ENCODE measurements around the gene GFY.

The GFY gene

GRCh38 chr19:49407482-49408015 lies 17.6 kb upstream of the GFY start:
- no peaks in the 10 kb centered on the region for H3F3A ChIP-seq (ENCODE audit: insufficient read depth, low read length)
- no peaks in the 10 kb centered on the region for H3K27me3 ChIP-seq (ENCODE audit: insufficient read depth, low read length)
- no peaks in the 10 kb centered on the region for H3K9me2 ChIP-seq (ENCODE audit: low read depth, low read length)
- H3K4me3 ChIP-seq (ENCODE audit: low read depth, low read length, poor library complexity, severe bottlenecking): no peak overlapping the region
- H3K4me2 ChIP-seq (ENCODE audit: low read length): no peak overlapping the region
- H3K9ac ChIP-seq (ENCODE audit: low read length): no peak overlapping the region
- H3K27ac ChIP-seq (ENCODE audit: low read depth, low read length, poor library complexity, severe bottlenecking): no peak overlapping the region
- H3K36me3 ChIP-seq (ENCODE audit: insufficient read depth, low read length): no peaks in the 10 kb centered on the region
- peaks cover 46% of the 10 kb centered on the region for H3K4me1 ChIP-seq (ENCODE audit: insufficient read depth, low read length, severe bottlenecking)
- no peaks in the 10 kb centered on the region for H3K79me2 ChIP-seq (ENCODE audit: insufficient read depth, low read length)
- no peaks in the 10 kb centered on the region for H4K20me1 ChIP-seq (ENCODE audit: insufficient read depth, low read length)
- TF ChIP-seq CTCF (IDR thresholded peaks at IDR 0.05; ENCODE audit: low read length) (no peak), EZH2 (IDR thresholded peaks at IDR 0.05; ENCODE audit: borderline replicate concordance, low read length) (no peak)
- no peaks in the 10 kb centered on the region for H3K9me3 ChIP-seq (ENCODE audit: low read length)
- H2AFZ ChIP-seq (ENCODE audit: low read length): no peak overlapping the region

- Histone ChIP-seq H3K36me3 (ENCODE audit: insufficient read depth, low read length) (no peaks in the 10 kb centered on the region), H3K4me2 (ENCODE audit: low read length) (peak overlapping the region; percentile 53), H3K27ac (ENCODE audit: low read depth, low read length, poor library complexity, severe bottlenecking) (peak overlapping the region; percentile 72), H3K4me1 (ENCODE audit: insufficient read depth, low read length, severe bottlenecking) (peaks cover 33% of the 10 kb centered on the region), H3F3A (ENCODE audit: insufficient read depth, low read length) (no peaks in the 10 kb centered on the region), H2AFZ (ENCODE audit: low read length) (no peak overlapping the region), H3K9me3 (ENCODE audit: low read length) (no peaks in the 10 kb centered on the region), H4K20me1 (ENCODE audit: insufficient read depth, low read length) (no peaks in the 10 kb centered on the region), H3K27me3 (ENCODE audit: insufficient read depth, low read length) (no peaks in the 10 kb centered on the region), H3K9me2 (ENCODE audit: low read depth, low read length) (no peaks in the 10 kb centered on the region), H3K9ac (ENCODE audit: low read length) (peak overlapping the region; percentile 17; the same call in 1 of the 2 replicates), H3K4me3 (ENCODE audit: low read depth, low read length, poor library complexity, severe bottlenecking) (peak overlapping the region; percentile 11), H3K79me2 (ENCODE audit: insufficient read depth, low read length) (no peaks in the 10 kb centered on the region)
- no peak for TF ChIP-seq EZH2 (IDR thresholded peaks at IDR 0.05; ENCODE audit: borderline replicate concordance, low read length)
- no peak for TF ChIP-seq CTCF (IDR thresholded peaks at IDR 0.05; ENCODE audit: low read length)
Observed at GRCh38 chr19:49408816-49409440, 16.3 kb upstream of the GFY start.

GRCh38 chr19:49409441-49410029 lies 15.7 kb upstream of the GFY start:
- peak overlapping the region; percentile 21; the same call in 1 of the 2 replicates for H3K9ac ChIP-seq (ENCODE audit: low read length)
- no peaks in the 10 kb centered on the region for H3F3A ChIP-seq (ENCODE audit: insufficient read depth, low read length)
- peaks cover 28% of the 10 kb centered on the region for H3K4me1 ChIP-seq (ENCODE audit: insufficient read depth, low read length, severe bottlenecking)
- H2AFZ ChIP-seq (ENCODE audit: low read length): no peak overlapping the region
- H3K79me2 ChIP-seq (ENCODE audit: insufficient read depth, low read length): no peaks in the 10 kb centered on the region
- peak overlapping the region; percentile 53 for H3K4me2 ChIP-seq (ENCODE audit: low read length)
- H4K20me1 ChIP-seq (ENCODE audit: insufficient read depth, low read length): no peaks in the 10 kb centered on the region
- H3K9me3 ChIP-seq (ENCODE audit: low read length): no peaks in the 10 kb centered on the region
- H3K9me2 ChIP-seq (ENCODE audit: low read depth, low read length): no peaks in the 10 kb centered on the region
- H3K27me3 ChIP-seq (ENCODE audit: insufficient read depth, low read length): no peaks in the 10 kb centered on the region
- H3K36me3 ChIP-seq (ENCODE audit: insufficient read depth, low read length): no peaks in the 10 kb centered on the region
- H3K4me3 ChIP-seq (ENCODE audit: low read depth, low read length, poor library complexity, severe bottlenecking): peak overlapping the region; percentile 11
- peak overlapping the region; percentile 72 for H3K27ac ChIP-seq (ENCODE audit: low read depth, low read length, poor library complexity, severe bottlenecking)
- no peak for TF ChIP-seq CTCF (IDR thresholded peaks at IDR 0.05; ENCODE audit: low read length)
- no peak for TF ChIP-seq EZH2 (IDR thresholded peaks at IDR 0.05; ENCODE audit: borderline replicate concordance, low read length)
